Left ventricle myocardium inferior (tissue), 1 donor: ENCODE results near the gene ZNF483. TPM values are rescaled to one million over a fixed set of nuclear protein-coding genes. Genes with fewer than 3 reads are reported as not detected.

Experiments used
- DNase-seq: peaks from one replicate; pipeline ENCODE4 v3.0.0-alpha.2; 2020
- H3K27ac ChIP-seq: fragments of 200-600 bp; replicated peaks from 2 replicates; pipeline ENCODE4 v1.8.0; 2021
- H3K27me3 ChIP-seq: fragments of 200-600 bp; 2 replicates; pipeline ENCODE4 v1.8.0; 2021; ENCODE audit warnings: low read depth
- H3K36me3 ChIP-seq: fragments of 200-600 bp; 2 replicates; pipeline ENCODE4 v1.8.0; 2021
- H3K4me1 ChIP-seq: fragments of 200-600 bp; 2 replicates; pipeline ENCODE4 v1.8.0; 2021
- H3K4me3 ChIP-seq: fragments of 200-600 bp; 2 replicates; pipeline ENCODE4 v1.8.0; 2021; ENCODE audit warnings: mild to moderate bottlenecking, moderate library complexity
- H3K9me3 ChIP-seq: fragments of 200-600 bp; replicated peaks from 2 replicates; pipeline ENCODE4 v1.8.0; 2021
- CTCF ChIP-seq: fragments of 200-600 bp; IDR thresholded peaks from 2 replicates; pipeline ENCODE4 v1.8.0; 2021; ENCODE audit warnings: antibody characterized with exemption, mild to moderate bottlenecking, borderline replicate concordance
- intact Hi-C: fragments of 100-400 bp; cut with micrococcal nuclease; formaldehyde crosslinking; loops from one replicate; pipeline ENCODE4 v1.11.0; 2022
- total RNA-seq: library from RNA; stranded (reverse); fragmentation: NEBNext Ultra II Directional; extraction: Animal tissue kit (Norgen Biotek cat#: 25700); gene quantifications from one replicate; pipeline ENCODE4 v1.2.1, GENCODE V29; 2021
- donor health status: DM: no; HTN: yes; CAD: no; lungs with severe emphysema.

Gene ZNF483
- total RNA-seq, 1 donor from 2014 or later: 5.8 TPM

- no peak overlapping the region for H3K27ac ChIP-seq
- DNase-seq: no peak
- peaks cover 65% of the 10 kb centered on the region for H3K36me3 ChIP-seq
- TF ChIP-seq CTCF: no peak
- H3K27me3 ChIP-seq: no peaks in the 10 kb centered on the region
- H3K4me3 ChIP-seq: no peak overlapping the region
- H3K4me1 ChIP-seq: no peaks in the 10 kb centered on the region
- intact Hi-C loops: no loop called here
- H3K9me3 ChIP-seq: no peaks in the 10 kb centered on the region
These were observed 61.4 kb downstream of the ZNF483 start for GRCh38 chr9:111586378-111586777.

- H3K36me3 ChIP-seq: peaks cover 55% of the 10 kb centered on the region
- no peaks in the 10 kb centered on the region for H3K9me3 ChIP-seq
- no peak overlapping the region for H3K27ac ChIP-seq
- intact Hi-C loops: no loop called here
- H3K4me1 ChIP-seq: no peaks in the 10 kb centered on the region
- no peaks in the 10 kb centered on the region for H3K27me3 ChIP-seq
- TF ChIP-seq CTCF: no peak
- H3K4me3 ChIP-seq: no peak overlapping the region
- DNase-seq: no peak
These were observed 63.9 kb downstream of the ZNF483 start for GRCh38 chr9:111588846-111589245.

- Histone ChIP-seq H3K27ac (peak overlapping the region; percentile 91), H3K9me3 (no peaks in the 10 kb centered on the region), H3K36me3 (peaks cover 40% of the 10 kb centered on the region), H3K4me3 (peak overlapping the region; percentile 92), H3K4me1 (peaks cover 28% of the 10 kb centered on the region), H3K27me3 (no peaks in the 10 kb centered on the region)
- peak; percentile 67 for DNase-seq
- peak; percentile 75 for TF ChIP-seq CTCF
- intact Hi-C loops: no loop called here
These were observed 73.1 kb downstream of the ZNF483 start for GRCh38 chr9:111597852-111598732.

- Histone ChIP-seq H3K27me3 (no peaks in the 10 kb centered on the region), H3K36me3 (peaks cover 34% of the 10 kb centered on the region), H3K9me3 (no peaks in the 10 kb centered on the region), H3K4me1 (peaks cover 28% of the 10 kb centered on the region), H3K27ac (peak overlapping the region; percentile 91), H3K4me3 (peak overlapping the region; percentile 92)
- DNase-seq: peak; percentile 29
- intact Hi-C loops: no loop called here
- TF ChIP-seq CTCF: no peak
These were observed 73.7 kb downstream of the ZNF483 start for GRCh38 chr9:111598733-111599091.

DNA sequence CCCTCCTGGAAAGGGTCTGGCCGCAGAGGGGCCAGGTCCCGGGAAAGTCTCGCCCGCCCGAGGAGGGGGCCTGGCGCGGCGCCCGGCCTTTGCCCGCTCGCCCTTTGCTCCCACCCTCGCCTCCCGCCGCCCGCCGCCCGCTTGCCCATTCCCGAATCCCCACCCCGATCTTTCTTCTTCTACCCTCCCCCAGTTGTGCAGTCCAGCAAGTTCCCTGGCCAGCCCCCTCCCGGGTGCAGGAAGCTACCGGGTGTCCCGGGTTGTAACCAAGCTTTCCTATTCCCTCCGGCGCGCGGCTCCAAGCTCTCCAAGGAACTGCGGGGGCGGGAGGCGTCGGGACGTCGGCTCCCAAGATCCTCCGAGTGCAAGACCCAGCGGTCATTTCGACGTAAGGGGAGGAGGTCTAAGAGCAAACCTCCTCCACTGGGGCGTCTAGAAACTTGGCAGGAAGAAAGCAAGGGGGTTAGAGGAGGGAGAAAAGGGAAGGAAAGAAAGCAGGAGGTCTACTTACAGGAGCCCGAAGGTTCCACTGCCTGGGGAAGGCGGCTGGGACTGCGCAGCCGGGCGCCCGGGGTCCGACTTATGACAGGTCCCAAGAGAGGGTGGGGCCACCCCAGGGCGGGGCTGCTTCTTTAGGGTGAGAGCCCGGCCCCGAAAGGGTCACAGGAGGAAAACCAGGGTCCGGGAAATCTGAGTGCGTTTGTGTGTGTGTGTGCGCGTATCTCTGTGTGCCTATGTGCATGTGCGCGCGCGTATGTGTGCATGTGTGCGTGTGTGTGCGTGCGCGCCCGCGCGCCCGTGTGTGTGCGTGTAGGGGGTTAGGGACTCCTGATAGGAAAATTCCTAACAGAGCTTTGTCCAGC, 74.3 kb downstream of the ZNF483 start, which contains the start of gene PTGR1:
Gene PTGR1, minus strand, starts transcription at position 556 of the 863 bp plus-strand sequence. CDS start 2,225 bp downstream, outside the sequence.
- no peaks in the 10 kb centered on the region for H3K27me3 ChIP-seq
- no peaks in the 10 kb centered on the region for H3K9me3 ChIP-seq
- peaks cover 28% of the 10 kb centered on the region for H3K4me1 ChIP-seq
- DNase-seq: peak; percentile 85
- peak within 1 kb of the TSS; percentile 91 for H3K27ac ChIP-seq
- peak within 1 kb of the TSS; percentile 92 for H3K4me3 ChIP-seq
- no peak for TF ChIP-seq CTCF
- H3K36me3 ChIP-seq: peaks cover 28% of the 10 kb centered on the region
- intact Hi-C loops: no loop called here
